ENCODE measurements around the gene C12orf76.
"Not testable (repeated sequence)": the region's sequence is repeated elsewhere in the genome, so short reads cannot be mapped to it uniquely, and the experiment has no call there.

C12orf76 gene

GRCh38 chr12:110062241-110062640 is 13.9 kb upstream of the C12orf76 start:
- DNase-seq: no peak

DNA sequence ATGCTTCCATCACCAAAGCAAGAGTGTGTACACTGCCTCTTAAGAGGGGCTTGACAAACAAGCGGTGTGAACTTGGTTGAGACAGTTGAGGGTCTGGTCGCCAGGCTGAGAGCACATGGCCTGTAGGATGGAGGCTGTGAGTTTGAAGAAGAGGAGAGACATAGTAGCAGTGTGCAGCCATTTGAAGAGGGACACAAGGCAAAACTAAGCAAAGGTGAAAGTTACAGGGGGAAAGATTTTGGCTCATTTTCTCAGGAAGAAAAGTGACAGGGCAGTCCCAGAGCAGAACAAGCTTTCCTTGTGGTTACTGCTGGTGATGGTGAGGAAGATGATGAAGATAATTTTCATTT is 11.3 kb upstream of the C12orf76 start:
- DNase-seq: no peak

GRCh38 chr12:110058875-110059615 is 10.7 kb upstream of the C12orf76 start:
- DNase-seq: no peak

GRCh38 chr12:110056643-110057042 is 8.3 kb upstream of the C12orf76 start:
- DNase-seq: not testable (repeated sequence)

GRCh38 chr12:110055375-110056352 is 7.3 kb upstream of the C12orf76 start:
- DNase-seq: peak; percentile 76

GRCh38 chr12:110050927-110051326 is 2.6 kb upstream of the C12orf76 start:
- no peak for DNase-seq

DNA sequence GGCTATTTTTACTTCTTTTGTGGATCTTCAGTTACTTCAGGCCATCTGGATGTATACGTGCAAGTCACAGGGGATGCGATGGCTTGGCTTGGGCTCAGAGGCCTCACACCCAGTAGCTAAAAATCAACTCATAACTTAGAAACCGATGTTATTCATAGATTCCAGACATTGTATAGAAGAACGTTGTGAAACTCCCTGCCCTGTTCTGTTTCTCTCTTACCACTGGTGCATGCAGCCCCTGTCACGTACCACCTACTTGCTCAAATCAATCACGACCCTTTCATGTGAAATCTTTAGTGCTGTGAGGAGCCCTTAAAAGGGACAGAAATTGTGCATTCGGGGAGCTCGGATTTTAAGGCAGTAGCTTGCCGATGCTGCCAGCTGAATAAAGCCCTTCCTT is 1.3 kb upstream of the C12orf76 start:
- DNase-seq: not testable (repeated sequence)

DNA sequence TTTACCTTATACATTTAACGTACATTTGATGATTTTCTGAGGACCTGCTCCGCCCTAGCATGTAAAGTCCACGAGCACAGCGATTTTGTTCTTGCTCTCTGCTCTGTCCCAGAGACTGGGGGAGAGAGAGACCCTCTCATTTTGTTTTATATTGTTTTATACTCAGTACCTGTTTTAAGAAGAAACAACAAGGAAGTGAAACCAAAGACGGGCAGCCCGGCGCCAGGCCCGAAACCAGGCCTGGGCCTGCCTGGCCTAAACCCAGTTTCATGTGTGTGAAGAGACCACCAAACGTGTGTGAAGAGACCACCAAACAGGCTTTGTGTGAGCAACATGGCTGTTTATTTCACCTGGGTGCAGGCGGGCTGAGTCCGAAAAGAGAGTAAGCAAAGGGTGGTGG is 712 bp upstream of the C12orf76 start:
- DNase-seq: not testable (repeated sequence)

GRCh38 chr12:110047297-110047940 is 903 bp downstream of the C12orf76 start:
- DNase-seq: no peak

GRCh38 chr12:110046451-110047187 is 1.7 kb downstream of the C12orf76 start:
- no peak for DNase-seq

DNA sequence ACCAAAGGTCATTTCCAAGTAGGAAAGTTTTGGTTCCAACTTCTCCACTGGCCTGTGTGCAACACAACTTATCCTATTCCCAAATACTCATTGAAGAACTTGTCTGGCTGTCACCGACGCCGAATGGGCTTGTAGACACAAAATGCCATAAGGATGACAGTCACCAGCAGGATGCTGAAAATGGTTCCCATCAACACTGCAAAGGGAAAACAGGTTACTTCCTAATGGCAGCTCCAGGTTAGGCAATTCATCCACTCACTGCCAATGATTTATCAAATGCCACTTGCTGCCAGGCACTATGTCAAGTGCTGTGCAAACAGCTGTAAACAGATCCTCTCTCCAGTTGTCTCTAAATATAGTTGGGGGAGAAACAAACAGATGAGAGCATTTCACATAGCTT is 6.1 kb downstream of the C12orf76 start:
- no peak for DNase-seq

DNA sequence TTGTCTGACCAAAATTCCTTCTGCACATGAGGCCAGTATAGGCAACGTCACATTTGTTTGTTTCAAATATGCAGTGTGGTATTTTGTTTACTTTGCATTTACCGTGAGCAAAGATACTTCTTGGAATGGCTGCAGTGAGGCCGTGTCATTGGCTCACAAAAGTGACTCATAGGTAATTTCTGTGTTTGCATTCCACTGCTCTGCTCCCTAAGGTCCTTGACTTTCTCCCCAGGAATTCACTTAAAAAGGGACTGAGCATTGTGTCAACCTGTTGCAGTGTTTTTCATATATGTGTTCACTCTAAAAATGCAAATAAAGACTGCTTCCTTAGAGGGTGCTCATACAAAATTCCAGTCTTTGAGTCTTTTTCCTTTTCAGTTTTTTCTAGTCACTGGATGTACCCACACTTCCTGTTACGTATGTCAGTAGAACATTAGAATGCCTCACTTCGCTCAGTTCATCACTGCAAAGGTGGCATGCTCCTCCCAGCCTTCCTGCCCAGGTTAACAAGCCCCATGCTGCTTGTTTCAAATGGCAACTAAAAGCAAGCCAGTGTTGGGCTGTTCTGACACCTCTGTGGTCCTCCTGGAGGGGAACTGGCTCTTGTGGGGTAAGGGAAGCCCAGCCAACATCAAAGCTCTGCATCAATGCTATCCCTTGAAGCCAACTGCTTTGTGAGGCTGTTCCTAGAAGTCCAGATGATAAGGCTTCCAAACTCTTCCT is 9.1 kb downstream of the C12orf76 start:
- peak; percentile 53 for DNase-seq

GRCh38 chr12:110038741-110039084 is 9.6 kb downstream of the C12orf76 start:
- no peak for DNase-seq

DNA sequence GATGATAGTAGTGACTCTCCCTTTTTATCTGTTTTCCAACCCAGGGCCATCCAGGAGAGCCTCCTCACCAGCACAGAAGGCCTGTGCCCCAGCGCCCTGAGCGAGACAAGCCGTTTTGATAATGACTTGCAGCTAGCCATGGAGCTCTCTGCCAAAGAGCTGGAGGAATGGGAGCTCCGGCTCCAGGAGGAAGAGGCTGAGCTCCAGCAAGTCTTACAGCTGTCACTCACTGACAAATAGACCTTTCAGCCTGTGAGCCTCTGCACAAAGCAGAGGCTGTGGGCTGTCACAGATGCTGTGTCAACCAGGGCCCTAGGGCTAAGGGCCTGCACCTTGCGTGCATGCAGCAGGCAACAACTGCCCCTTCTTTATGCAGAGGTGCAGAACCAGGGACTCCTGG is 11.0 kb downstream of the C12orf76 start:
- DNase-seq: no peak

DNA sequence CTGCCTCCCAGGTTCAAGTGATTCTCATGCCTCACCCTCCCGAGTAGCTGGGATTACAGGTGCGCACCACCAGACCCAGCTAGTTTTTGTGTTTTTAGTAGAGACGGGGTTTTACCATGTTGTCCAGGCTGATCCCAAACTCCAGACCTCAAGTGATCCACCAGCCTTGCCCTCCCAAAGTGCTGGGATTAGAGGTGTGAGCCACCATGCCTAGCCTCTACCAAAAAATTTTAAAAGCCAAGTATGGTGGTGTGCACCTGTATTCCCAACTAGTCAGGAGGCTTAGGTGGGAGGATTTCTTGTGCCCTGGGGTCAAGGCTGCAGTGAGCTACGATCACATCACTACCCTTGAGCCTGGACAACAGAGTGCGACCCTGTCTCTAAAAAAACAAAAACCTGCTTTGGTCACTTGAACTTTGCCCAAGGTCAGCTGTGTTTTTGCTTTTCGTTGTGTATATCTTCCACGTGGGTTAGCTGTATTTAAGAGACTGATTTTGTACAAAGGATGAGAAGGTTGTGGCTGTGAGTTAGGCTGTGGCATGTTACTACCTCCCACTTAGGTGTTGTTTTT is 12.7 kb downstream of the C12orf76 start:
- no peak for DNase-seq

DNA sequence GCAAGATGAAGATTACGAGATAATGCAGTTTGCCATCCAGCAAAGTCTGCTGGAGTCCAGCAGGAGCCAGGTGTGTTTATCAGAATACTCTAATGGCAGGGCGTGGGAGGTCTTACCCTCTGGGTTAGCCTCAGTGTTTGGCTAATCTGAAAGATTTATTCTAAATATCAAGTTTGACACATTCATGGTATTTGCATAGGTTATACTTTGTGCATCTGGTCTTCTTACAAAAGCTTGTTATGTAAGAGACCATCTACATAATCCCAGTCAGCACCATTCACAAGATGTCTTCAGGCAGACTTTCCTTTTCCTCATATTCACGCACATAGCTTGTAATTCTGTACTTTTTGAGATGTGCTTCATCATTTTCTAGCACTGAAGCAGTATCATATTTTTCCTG is 14.4 kb downstream of the C12orf76 start:
- DNase-seq: no peak

GRCh38 chr12:110029290-110029815 is 19.0 kb downstream of the C12orf76 start:
- no peak for DNase-seq

GRCh38 chr12:110028323-110028722 is 20.0 kb downstream of the C12orf76 start:
- no peak for DNase-seq

DNA sequence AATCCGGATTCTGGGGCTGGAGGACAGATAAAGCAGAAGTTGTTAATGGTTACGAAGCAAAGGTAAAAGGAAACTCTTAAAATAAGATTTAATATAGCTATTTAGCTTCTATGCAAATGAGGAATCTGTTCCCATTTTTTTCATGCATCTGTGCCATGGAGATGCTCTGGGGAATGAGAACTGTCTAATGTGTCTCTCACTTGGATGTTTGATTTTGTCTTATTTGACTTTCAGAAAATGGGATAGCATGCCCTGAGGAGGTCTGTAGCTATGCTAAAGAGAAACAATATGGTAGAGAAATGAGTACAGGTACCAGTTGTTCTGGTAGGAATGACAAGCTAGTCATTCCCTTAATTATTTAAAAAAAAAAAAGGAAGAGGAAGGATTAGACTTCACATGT is 24.3 kb downstream of the C12orf76 start:
- no peak for DNase-seq

DNA sequence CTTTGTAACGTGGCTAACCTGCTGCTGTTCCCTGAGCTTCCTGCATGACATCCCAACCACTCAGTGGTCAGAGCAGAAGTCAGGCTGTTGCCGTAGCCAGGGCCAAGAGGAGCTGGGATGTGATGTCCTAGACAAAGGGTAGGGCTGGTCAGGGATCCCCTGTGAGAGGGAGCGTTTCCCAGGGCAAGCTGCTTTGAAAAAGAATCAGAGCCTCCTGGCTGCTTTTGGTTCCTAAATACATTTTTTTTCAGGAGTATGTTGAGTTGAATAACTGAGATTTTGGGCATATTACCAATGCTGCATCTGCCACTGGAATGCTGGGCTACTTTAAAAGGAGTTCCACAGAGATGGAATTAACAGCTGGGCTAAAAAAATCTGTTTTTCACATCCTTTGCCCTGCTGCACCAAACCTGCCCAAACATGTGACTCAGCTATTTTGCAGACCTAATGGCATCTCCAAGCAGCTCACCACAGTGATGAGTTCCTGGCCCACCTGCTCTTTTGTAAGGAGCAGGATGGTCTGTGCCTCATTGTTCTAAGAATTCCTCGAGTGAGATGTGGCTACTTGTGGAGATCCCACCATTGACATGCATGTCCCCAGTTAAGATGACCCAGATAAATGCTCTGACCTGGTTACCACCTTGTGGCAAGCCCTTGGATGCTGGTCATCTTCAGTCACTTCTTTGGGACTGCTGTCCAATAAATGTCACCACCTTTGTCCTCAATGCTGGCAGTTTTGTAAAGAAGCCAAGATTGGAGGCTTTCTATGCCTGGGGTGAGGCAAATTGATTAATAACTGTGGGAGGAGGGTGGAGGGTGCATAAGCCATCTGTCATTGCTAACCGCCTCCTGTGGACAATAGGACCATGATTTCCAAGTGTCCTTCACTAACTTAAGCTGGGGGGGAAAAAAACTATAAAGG is 25.0 kb downstream of the C12orf76 start:
- no peak for DNase-seq

Measured in activated CD4-positive, alpha-beta T cell treated with anti-CD3 and anti-CD28 coated beads, Interleukin-2, amount 50 U/mL, for 16 hours (primary cell).